Stomach (tissue), 9 donors: Measurements from ENCODE around the gene RSPH6A. TPM values are rescaled to one million over a fixed set of nuclear protein-coding genes. Genes with fewer than 3 reads are reported as not detected.

Source experiments
- DNase-seq, 2 donors: peaks; one replicate each; pipeline versions ENCODE4 v3.0.0 to v3.0.0-alpha.2; 2013 to 2019
- H3K27ac ChIP-seq, 5 donors: fragments of 200-600 bp in 4 of 5; sonication (generic) in 4 of 5; one replicate each; pipeline ENCODE4 v1.5.1; 2013 to 2019; ENCODE audit warnings: mild to moderate bottlenecking in 1 of 5, moderate library complexity in 1 of 5
- H3K27me3 ChIP-seq, 3 donors: fragments of 200-600 bp; sonication (generic); one replicate each; pipeline ENCODE4 v1.5.1; 2017 to 2019; ENCODE audit warnings: mixed run types in 1 of 3
- H3K36me3 ChIP-seq, 4 donors: fragments of 200-600 bp; sonication (generic); 1 replicate in 3 of 4; 2 replicates in 1 of 4; pipeline ENCODE4 v1.5.1; 2016 to 2019
- H3K4me1 ChIP-seq, 4 donors: fragments of 200-600 bp; sonication (generic); one replicate each; pipeline ENCODE4 v1.5.1; 2016 to 2019
- H3K4me3 ChIP-seq, 4 donors: fragments of 200-600 bp; sonication (generic) in 3 of 4; one replicate each; pipeline ENCODE4 v1.5.1; 2016 to 2019; ENCODE audit warnings: mild to moderate bottlenecking in 1 of 4
- H3K9me3 ChIP-seq, 4 donors: fragments of 200-600 bp; sonication (generic); one replicate each; pipeline ENCODE4 v1.5.1; 2016 to 2019
- EP300 ChIP-seq: sonication (generic); formaldehyde crosslinking; IDR thresholded peaks from one replicate; pipeline ENCODE4 v1.6.1; 2017; ENCODE audit warnings: antibody characterized with exemption
- POLR2A ChIP-seq, 4 donors: fragments of 450-650 bp; IDR thresholded peaks; one replicate each; pipeline ENCODE4 v1.6.1; 2016; ENCODE audit warnings: antibody characterized with exemption in 4 of 4, control low read depth in 2 of 4, mild to moderate bottlenecking in 1 of 4, moderate library complexity in 1 of 4
- POLR2AphosphoS5 ChIP-seq, 3 donors: sonication (generic); formaldehyde crosslinking; IDR thresholded peaks; one replicate each; pipeline ENCODE4 v1.6.1; 2016; ENCODE audit warnings: antibody characterized with exemption in 3 of 3
- WGBS, 5 donors: extraction: QIAGEN DNeasy Blood & Tissue Kit in 3 of 5; methylation state at CpG; one replicate each; pipeline versions ENCODE4 v1.1.5 to v1.1.7; 2013 to 2018; 5-methylcytosine and 5-hydroxymethylcytosine counted together
- intact Hi-C: fragments of 100-400 bp; cut with DNase I; formaldehyde crosslinking; loops from one replicate; pipeline ENCODE4 v1.15.1; 2023; ENCODE audit warnings: low total_unique reads
- polyA plus RNA-seq, 3 donors: library from polyadenylated mRNA; stranded (reverse); fragments of 200-250 nt; gene quantifications; one replicate each; pipeline ENCODE4 v1.2.3, GENCODE V29; 2013
- total RNA-seq, 5 donors: library from RNA; depleted of rRNA; stranded (reverse); fragments of >200 nt; gene quantifications; one replicate each; pipeline versions ENCODE4 v1.1.0 to v1.2.3, GENCODE V29; 2014 to 2016
- TF ChIP-seq, protein P1 (sequence below), 7 experiments: fragments of 450-650 bp in 4 of 7; fragments of 200-600 bp in 3 of 7; sonication (generic) in 3 of 7; IDR thresholded peaks; one replicate each; pipeline ENCODE4 v1.5.1; 2016 to 2019; ENCODE audit warnings: antibody characterized with exemption in 7 of 7, control low read depth in 2 of 7, mild to moderate bottlenecking in 1 of 7
- donor health status: healthy with polysubstance abuse.
- donor health status: Bipolar disorder and iron deficiency.
- donor health status: healthy.

Gene RSPH6A
- total and polyA plus RNA-seq, 8 donors, result 0.37 to 5.8 (median 1.4) TPM; not detected in 5

DNA sequence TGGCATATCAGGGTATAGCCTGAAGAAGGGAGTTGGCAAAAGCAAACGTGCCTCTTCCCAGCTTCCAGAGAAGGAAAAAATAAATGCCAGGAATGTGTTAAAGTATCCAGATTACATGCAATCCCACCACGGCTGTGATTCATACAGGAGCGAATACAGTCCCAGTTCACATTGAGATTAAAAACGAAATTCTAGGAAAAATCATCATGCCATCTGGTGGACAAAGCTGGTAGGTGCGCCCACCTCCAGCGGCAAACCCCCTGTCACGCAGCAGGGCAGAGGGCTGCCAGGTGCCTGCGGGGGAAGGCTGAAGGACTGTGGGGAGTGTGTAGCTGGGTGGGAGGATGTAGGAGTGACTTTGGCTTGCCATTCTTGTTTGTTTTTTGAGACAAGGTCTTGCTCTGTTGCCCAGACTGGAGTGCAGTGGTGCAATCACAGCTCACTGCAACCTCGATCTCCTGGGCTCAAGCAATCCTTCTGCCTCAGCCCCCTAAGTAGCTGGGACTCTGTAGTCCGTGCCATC is 16.1 kb downstream of the RSPH6A start:
- WGBS, 5 donors, result 5 to 9% (median 6%) methylated on average over 10 of the region's 10 CpGs
- Histone ChIP-seq H3K4me3 (no peak overlapping the region), H3K4me1 (peaks cover 0 to 15% (median 8%) of the 10 kb centered on the region in 4 donors), H3K27me3 (peaks cover 0 to 42% (median 0%) of the 10 kb centered on the region in 3 donors), H3K36me3 (no peaks in the 10 kb centered on the region), H3K9me3 (no peaks in the 10 kb centered on the region), H3K27ac (no peak overlapping the region)
- intact Hi-C loops, result no loop called here
- TF ChIP-seq, protein P1, sequence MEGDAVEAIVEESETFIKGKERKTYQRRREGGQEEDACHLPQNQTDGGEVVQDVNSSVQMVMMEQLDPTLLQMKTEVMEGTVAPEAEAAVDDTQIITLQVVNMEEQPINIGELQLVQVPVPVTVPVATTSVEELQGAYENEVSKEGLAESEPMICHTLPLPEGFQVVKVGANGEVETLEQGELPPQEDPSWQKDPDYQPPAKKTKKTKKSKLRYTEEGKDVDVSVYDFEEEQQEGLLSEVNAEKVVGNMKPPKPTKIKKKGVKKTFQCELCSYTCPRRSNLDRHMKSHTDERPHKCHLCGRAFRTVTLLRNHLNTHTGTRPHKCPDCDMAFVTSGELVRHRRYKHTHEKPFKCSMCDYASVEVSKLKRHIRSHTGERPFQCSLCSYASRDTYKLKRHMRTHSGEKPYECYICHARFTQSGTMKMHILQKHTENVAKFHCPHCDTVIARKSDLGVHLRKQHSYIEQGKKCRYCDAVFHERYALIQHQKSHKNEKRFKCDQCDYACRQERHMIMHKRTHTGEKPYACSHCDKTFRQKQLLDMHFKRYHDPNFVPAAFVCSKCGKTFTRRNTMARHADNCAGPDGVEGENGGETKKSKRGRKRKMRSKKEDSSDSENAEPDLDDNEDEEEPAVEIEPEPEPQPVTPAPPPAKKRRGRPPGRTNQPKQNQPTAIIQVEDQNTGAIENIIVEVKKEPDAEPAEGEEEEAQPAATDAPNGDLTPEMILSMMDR (IDR thresholded peaks at IDR 0.05), result peak in 5 of 7 experiments; percentile 86 to 94 (median 93)
- TF ChIP-seq POLR2A (IDR thresholded peaks at IDR 0.05) (no peak), POLR2AphosphoS5 (IDR thresholded peaks at IDR 0.05) (peak in 2 of 3 donors; percentile 31 to 56), EP300 (no peak)
- peak; percentile 63 to 87 for DNase-seq

DNA sequence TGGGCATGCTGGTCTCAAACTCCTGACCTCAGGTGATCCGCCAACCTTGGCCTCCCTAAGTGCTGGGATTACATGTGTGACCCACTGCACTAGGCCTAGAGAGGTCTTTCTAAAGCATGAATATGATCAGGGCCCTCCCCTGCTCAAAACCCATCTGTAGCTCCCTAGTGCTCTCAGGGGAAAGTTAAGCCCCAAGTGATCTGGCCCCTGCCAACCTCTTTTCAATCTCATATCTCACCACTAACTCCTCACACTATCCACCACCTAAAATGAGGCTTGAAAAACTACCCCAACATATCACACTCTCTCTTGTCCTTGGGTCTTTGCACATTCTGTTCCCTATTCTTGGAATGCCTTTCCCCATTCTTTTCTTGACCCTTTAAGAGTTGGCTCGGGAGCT is 20.5 kb downstream of the RSPH6A start:
- TF ChIP-seq EP300, result no peak
- WGBS, 5 donors, result 78 to 92% (median 82%) methylated on average over 2 of the region's 2 CpGs
- Histone ChIP-seq H3K36me3 (peaks cover 10 to 14% (median 13%) of the 10 kb centered on the region in 4 donors), H3K27ac (no peak overlapping the region), H3K4me3 (no peak overlapping the region), H3K4me1 (peaks cover 17 to 39% (median 33%) of the 10 kb centered on the region in 4 donors), H3K9me3 (no peaks in the 10 kb centered on the region), H3K27me3 (peaks cover 0 to 15% (median 0%) of the 10 kb centered on the region in 3 donors)
- intact Hi-C loops, result no loop called here
- no peak for DNase-seq

DNA sequence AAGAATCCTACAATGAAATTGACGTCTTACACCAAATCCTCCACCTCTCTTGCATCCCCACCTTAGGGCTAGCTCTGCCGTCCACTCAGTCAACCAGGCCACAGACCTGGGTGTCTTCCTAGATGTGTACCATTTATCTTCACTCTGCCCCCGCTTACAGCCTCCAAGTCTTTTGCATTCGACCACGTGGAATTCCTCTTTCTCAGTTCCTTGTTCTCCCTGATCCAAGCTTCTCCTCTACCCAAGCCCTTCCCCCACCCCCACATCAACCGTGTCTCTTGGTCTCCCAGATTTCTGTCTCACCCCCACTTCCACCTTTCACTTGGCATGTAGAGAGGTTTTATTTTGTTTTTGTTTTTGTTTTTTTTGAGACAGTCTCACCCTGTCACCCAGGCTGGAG is 21.2 kb downstream of the RSPH6A start:
- peaks cover 18 to 21% (median 20%) of the 10 kb centered on the region in 4 donors for H3K36me3 ChIP-seq
- peaks cover 17 to 34% (median 27%) of the 10 kb centered on the region in 4 donors for H3K4me1 ChIP-seq
- intact Hi-C loops, result no loop called here
- H3K9me3 ChIP-seq, result no peaks in the 10 kb centered on the region
- TF ChIP-seq, protein P1 (IDR thresholded peaks at IDR 0.05), result no peak
- no peak for TF ChIP-seq POLR2AphosphoS5 (IDR thresholded peaks at IDR 0.05)
- TF ChIP-seq POLR2A (IDR thresholded peaks at IDR 0.05), result no peak
- TF ChIP-seq EP300, result no peak
- no peak overlapping the region for H3K27ac ChIP-seq
- peaks cover 0 to 22% (median 0%) of the 10 kb centered on the region in 3 donors for H3K27me3 ChIP-seq
- peak in 1 of 2 donors; percentile 16 for DNase-seq
- 42 to 66% (median 50%) methylated on average over 6 of the region's 6 CpGs for WGBS, 5 donors
- H3K4me3 ChIP-seq, result no peak overlapping the region

DNA sequence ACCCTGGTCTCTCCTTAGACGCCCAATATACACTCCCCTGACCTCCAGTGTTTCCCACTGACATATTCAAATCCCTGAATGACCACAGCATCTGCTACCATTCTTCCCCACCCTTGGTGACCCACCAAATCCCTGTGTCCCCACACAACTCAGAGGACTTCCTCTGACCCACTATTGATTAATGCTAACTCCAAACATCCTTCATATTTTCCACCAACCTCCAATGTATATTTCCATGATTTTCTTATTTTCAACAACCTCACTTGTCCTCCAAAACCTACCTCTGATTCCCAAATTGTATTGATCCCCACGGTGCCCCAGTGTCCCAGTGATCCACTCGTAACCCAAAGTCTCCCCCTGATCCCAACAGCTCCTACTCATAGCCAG is 21.9 kb downstream of the RSPH6A start:
- Histone ChIP-seq H3K27ac (peak overlapping the region in 4 of 5 donors; percentile 28 to 86 (median 52)), H3K36me3 (peaks cover 25 to 28% (median 27%) of the 10 kb centered on the region in 4 donors), H3K4me1 (peaks cover 17 to 30% (median 22%) of the 10 kb centered on the region in 4 donors), H3K27me3 (peaks cover 0 to 27% (median 0%) of the 10 kb centered on the region in 3 donors), H3K4me3 (peak overlapping the region in 1 of 4 donors; percentile 83), H3K9me3 (no peaks in the 10 kb centered on the region)
- DNase-seq, result no peak
- TF ChIP-seq, protein P1 (IDR thresholded peaks at IDR 0.05), result no peak
- TF ChIP-seq POLR2A (IDR thresholded peaks at IDR 0.05) (no peak), POLR2AphosphoS5 (IDR thresholded peaks at IDR 0.05) (no peak), EP300 (no peak)
- WGBS, 5 donors, result 29 to 43% (median 35%) methylated on average over 3 of the region's 3 CpGs
- intact Hi-C loops, result no loop called here
